ENCODE results near the gene GATD1.

GATD1 gene

GRCh38 chr11:766106-766935 lies 11.0 kb downstream of the GATD1 start:
- Histone ChIP-seq H3K4me1 (no peaks in the 10 kb centered on the region), H3K27me3 (ENCODE audit: control insufficient read depth, insufficient read depth, low read length) (no peaks in the 10 kb centered on the region), H3K4me3 (ENCODE audit: low read depth, low read length) (no peak overlapping the region), H3K36me3 (ENCODE audit: control insufficient read depth, insufficient read depth, low read length) (no peaks in the 10 kb centered on the region), H3K79me2 (no peaks in the 10 kb centered on the region), H3K9me3 (ENCODE audit: control insufficient read depth, low read length) (no peaks in the 10 kb centered on the region), H3K4me2 (ENCODE audit: low read length) (no peak overlapping the region), H2AFZ (no peak overlapping the region), H3K9ac (no peak overlapping the region), H3K27ac (no peak overlapping the region)
- TF ChIP-seq, protein P1, sequence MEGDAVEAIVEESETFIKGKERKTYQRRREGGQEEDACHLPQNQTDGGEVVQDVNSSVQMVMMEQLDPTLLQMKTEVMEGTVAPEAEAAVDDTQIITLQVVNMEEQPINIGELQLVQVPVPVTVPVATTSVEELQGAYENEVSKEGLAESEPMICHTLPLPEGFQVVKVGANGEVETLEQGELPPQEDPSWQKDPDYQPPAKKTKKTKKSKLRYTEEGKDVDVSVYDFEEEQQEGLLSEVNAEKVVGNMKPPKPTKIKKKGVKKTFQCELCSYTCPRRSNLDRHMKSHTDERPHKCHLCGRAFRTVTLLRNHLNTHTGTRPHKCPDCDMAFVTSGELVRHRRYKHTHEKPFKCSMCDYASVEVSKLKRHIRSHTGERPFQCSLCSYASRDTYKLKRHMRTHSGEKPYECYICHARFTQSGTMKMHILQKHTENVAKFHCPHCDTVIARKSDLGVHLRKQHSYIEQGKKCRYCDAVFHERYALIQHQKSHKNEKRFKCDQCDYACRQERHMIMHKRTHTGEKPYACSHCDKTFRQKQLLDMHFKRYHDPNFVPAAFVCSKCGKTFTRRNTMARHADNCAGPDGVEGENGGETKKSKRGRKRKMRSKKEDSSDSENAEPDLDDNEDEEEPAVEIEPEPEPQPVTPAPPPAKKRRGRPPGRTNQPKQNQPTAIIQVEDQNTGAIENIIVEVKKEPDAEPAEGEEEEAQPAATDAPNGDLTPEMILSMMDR (IDR thresholded peaks at IDR 0.05), result no peak

GRCh38 chr11:765802-766091 lies 11.5 kb downstream of the GATD1 start:
- Histone ChIP-seq H3K4me3 (ENCODE audit: low read depth, low read length) (no peak overlapping the region), H3K4me1 (no peaks in the 10 kb centered on the region), H3K9me3 (ENCODE audit: control insufficient read depth, low read length) (no peaks in the 10 kb centered on the region), H2AFZ (no peak overlapping the region), H3K27ac (no peak overlapping the region), H3K27me3 (ENCODE audit: control insufficient read depth, insufficient read depth, low read length) (no peaks in the 10 kb centered on the region), H3K36me3 (ENCODE audit: control insufficient read depth, insufficient read depth, low read length) (no peaks in the 10 kb centered on the region), H3K9ac (no peak overlapping the region), H3K79me2 (no peaks in the 10 kb centered on the region), H3K4me2 (ENCODE audit: low read length) (no peak overlapping the region)
- TF ChIP-seq, protein P1 (IDR thresholded peaks at IDR 0.05), result no peak

DNA sequence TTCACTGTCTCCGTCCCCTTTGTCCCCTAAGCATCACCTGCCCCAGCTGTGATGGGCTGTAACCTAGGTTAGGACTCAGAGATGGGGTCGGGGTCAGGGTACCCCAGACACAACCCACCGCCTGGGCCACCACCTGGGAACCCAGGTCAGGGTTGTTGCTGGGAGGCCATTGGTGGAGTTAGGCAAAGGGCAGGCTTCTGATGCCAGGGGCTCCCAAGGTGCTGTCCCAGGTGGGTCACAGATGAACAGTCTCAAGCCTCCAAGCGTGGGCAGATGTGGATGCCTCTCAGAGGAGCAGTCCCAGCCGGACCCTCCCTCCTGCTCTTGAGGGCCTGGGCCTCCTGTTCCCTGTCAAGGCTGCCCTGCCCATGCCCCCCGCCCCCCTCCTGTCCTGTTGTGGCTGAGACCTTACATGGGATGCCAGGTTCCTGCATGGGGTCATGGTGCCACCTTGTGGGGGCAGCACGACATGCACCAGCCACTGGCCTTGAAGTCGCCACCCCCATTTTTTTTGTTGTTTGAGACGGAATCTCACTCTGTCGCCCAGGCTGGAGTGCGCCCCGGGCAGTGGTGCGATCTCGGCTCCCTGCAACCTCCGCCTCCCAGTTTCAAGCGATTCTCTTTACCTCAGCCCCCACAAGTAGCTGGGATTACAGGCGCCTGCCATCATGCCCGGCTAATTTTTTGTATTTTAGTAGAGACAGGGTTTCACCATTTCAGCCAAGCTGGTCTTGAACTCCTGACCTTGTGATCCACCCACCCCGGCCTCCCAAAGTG lies 12.1 kb downstream of the GATD1 start:
- TF ChIP-seq, protein P1 (IDR thresholded peaks at IDR 0.05), result peak; percentile 40
- Histone ChIP-seq H3K4me1 (no peaks in the 10 kb centered on the region), H3K9ac (no peak overlapping the region), H3K9me3 (ENCODE audit: control insufficient read depth, low read length) (no peaks in the 10 kb centered on the region), H3K4me2 (ENCODE audit: low read length) (no peak overlapping the region), H2AFZ (no peak overlapping the region), H3K27ac (no peak overlapping the region), H3K79me2 (no peaks in the 10 kb centered on the region), H3K27me3 (ENCODE audit: control insufficient read depth, insufficient read depth, low read length) (no peaks in the 10 kb centered on the region), H3K36me3 (ENCODE audit: control insufficient read depth, insufficient read depth, low read length) (no peaks in the 10 kb centered on the region), H3K4me3 (ENCODE audit: low read depth, low read length) (no peak overlapping the region)

- Histone ChIP-seq H3K9ac (no peak overlapping the region), H3K4me2 (ENCODE audit: low read length) (no peak overlapping the region), H3K4me1 (no peaks in the 10 kb centered on the region), H2AFZ (no peak overlapping the region), H3K27me3 (ENCODE audit: control insufficient read depth, insufficient read depth, low read length) (no peaks in the 10 kb centered on the region), H3K27ac (no peak overlapping the region), H3K4me3 (ENCODE audit: low read depth, low read length) (no peak overlapping the region), H3K9me3 (ENCODE audit: control insufficient read depth, low read length) (no peaks in the 10 kb centered on the region), H3K79me2 (no peaks in the 10 kb centered on the region), H3K36me3 (ENCODE audit: control insufficient read depth, insufficient read depth, low read length) (no peaks in the 10 kb centered on the region)
- TF ChIP-seq, protein P1 (IDR thresholded peaks at IDR 0.05), result no peak
Observed at GRCh38 chr11:764322-765024, 12.8 kb downstream of the GATD1 start.
